Endothelial cell of umbilical vein (primary cell): ENCODE measurements around the gene CCSER1. TPM values are rescaled to one million over a fixed set of nuclear protein-coding genes. Genes with fewer than 3 reads are reported as not detected.

ENCODE experiments used
- BruUV-seq: library from RNA; stranded (reverse); fragments of 400-500 nt; replicated peaks from 2 replicates; lab custom pipeline; 2021; lab: Mats Ljungman, UMichigan
- CTCF ChIA-PET: fragments of 300-600, 350-600 bp; sonication (Branson Sonifier 250); formaldehyde crosslinking; loops from one replicate; lab custom pipeline; 2021; ENCODE audit warnings: antibody characterized with exemption, inconsistent platforms; lab: Charles Lee
- POLR2A ChIA-PET: fragments of 300-600, 350-600 bp; sonication (Branson Sonifier 250); formaldehyde crosslinking; loops from one replicate; lab custom pipeline; 2021; ENCODE audit warnings: antibody characterized with exemption, inconsistent platforms; lab: Charles Lee
- DNase-seq: peaks from one replicate; pipeline ENCODE4 v3.0.0-alpha.2; 2011; ENCODE audit warnings: low read depth, low spot score
- FAIRE-seq: peaks from 2 replicates; lab custom pipeline; 2011; peaks lifted over from hg19 to GRCh38; lab: Jason Lieb, UNC
- H2AFZ ChIP-seq: 2 replicates; pipeline ENCODE4 v1.6.0; 2012; ENCODE audit warnings: low read depth, low read length, control low read depth, inconsistent platforms
- H3K27ac ChIP-seq: 2 replicates; pipeline ENCODE4 v1.5.1; 2011; ENCODE audit warnings: low read depth, mild to moderate bottlenecking, control low read depth, low read length, moderate library complexity; ENCODE audit not compliant: insufficient read depth
- H3K27me3 ChIP-seq, 2 experiments: 2 replicates each; pipeline versions ENCODE4 v1.6.0 to v1.6.1; 2011; ENCODE audit warnings: low read length in 2 of 2, mixed read lengths in 1 of 2; ENCODE audit not compliant: control insufficient read depth in 2 of 2, insufficient read depth in 2 of 2
- H3K36me3 ChIP-seq, 2 experiments: 2 replicates in 1 of 2; 3 replicates in 1 of 2; pipeline ENCODE4 v1.5.1; 2011; ENCODE audit warnings: low read length in 2 of 2, mild to moderate bottlenecking in 1 of 2, moderate library complexity in 1 of 2; ENCODE audit not compliant: control insufficient read depth in 2 of 2, insufficient read depth in 2 of 2; ENCODE audit errors: extremely low read depth in 1 of 2
- H3K4me1 ChIP-seq: 3 replicates; pipeline ENCODE4 v1.5.1; 2011; ENCODE audit warnings: mild to moderate bottlenecking, low read length; ENCODE audit not compliant: control insufficient read depth, insufficient read depth; ENCODE audit errors: extremely low read depth
- H3K4me2 ChIP-seq: 2 replicates; pipeline ENCODE4 v1.6.1; 2011; ENCODE audit warnings: low read length, control low read depth, mixed read lengths; ENCODE audit not compliant: insufficient read depth
- H3K4me3 ChIP-seq, 3 experiments: fragments of 200-600 bp in 1 of 3; sonication (generic), shearing (Covaris generic) in 1 of 3; replicated peaks in 1 of 3; 2 replicates each; pipeline ENCODE4 v1.5.1; 2011 to 2016; ENCODE audit warnings: control low read depth in 3 of 3, low read length in 3 of 3, mild to moderate bottlenecking in 2 of 3, inconsistent platforms in 1 of 3, low read depth in 1 of 3, moderate library complexity in 1 of 3; ENCODE audit not compliant: insufficient read depth in 1 of 3
- H3K79me2 ChIP-seq: 2 replicates; pipeline ENCODE4 v1.6.0; 2012; ENCODE audit warnings: low read length, inconsistent platforms; ENCODE audit not compliant: control insufficient read depth, insufficient read depth
- H3K9ac ChIP-seq: replicated peaks from 2 replicates; pipeline ENCODE3; 2011; ENCODE audit warnings: low read length, control low read depth; ENCODE audit not compliant: insufficient read depth; ENCODE audit errors: extremely low read depth
- H3K9me1 ChIP-seq: replicated peaks from 3 replicates; pipeline ENCODE4 v1.6.0; 2011; ENCODE audit warnings: mild to moderate bottlenecking, low read length; ENCODE audit not compliant: control insufficient read depth, insufficient read depth; ENCODE audit errors: extremely low read depth
- H3K9me3 ChIP-seq: replicated peaks from 2 replicates; pipeline ENCODE4 v1.5.1; 2012; ENCODE audit warnings: low read length, inconsistent platforms; ENCODE audit not compliant: control insufficient read depth, insufficient read depth
- H4K20me1 ChIP-seq: replicated peaks from 2 replicates; pipeline ENCODE3; 2011; ENCODE audit warnings: mild to moderate bottlenecking, low read length; ENCODE audit not compliant: control insufficient read depth, insufficient read depth; ENCODE audit errors: extremely low read depth
- EZH2 ChIP-seq: IDR thresholded peaks from 2 replicates; pipeline ENCODE4 v1.6.1; 2012; ENCODE audit warnings: borderline replicate concordance, low read depth, mild to moderate bottlenecking, moderate library complexity, low read length, inconsistent platforms; ENCODE audit not compliant: severe bottlenecking
- FOS ChIP-seq: IDR thresholded peaks from 2 replicates; pipeline ENCODE4 v1.6.1; 2011; ENCODE audit warnings: mild to moderate bottlenecking, low read length, moderate library complexity, borderline replicate concordance; ENCODE audit not compliant: insufficient read depth
- GATA2 ChIP-seq: IDR thresholded peaks from 2 replicates; pipeline ENCODE4 v1.7.0; 2011; ENCODE audit warnings: low read depth, mild to moderate bottlenecking, moderate library complexity, mixed read lengths, low read length; ENCODE audit not compliant: insufficient read length, insufficient read depth
- JUN ChIP-seq: IDR thresholded peaks from 2 replicates; pipeline ENCODE4 v1.6.1; 2011; ENCODE audit warnings: borderline replicate concordance, low read depth; ENCODE audit not compliant: insufficient read length, insufficient read depth
- MAX ChIP-seq: IDR thresholded peaks from 2 replicates; pipeline ENCODE4 v1.6.1; 2011; ENCODE audit not compliant: insufficient read depth, insufficient read length
- MYC ChIP-seq: IDR thresholded peaks from one replicate; pipeline ENCODE4 v1.6.1; 2011; ENCODE audit warnings: mild to moderate bottlenecking, low read depth, low read length
- POLR2A ChIP-seq: IDR thresholded peaks from 2 replicates; pipeline ENCODE4 v1.6.1; 2012; ENCODE audit warnings: low read depth, mild to moderate bottlenecking, control low read depth, low read length
- POLR2AphosphoS5 ChIP-seq: IDR thresholded peaks from 2 replicates; pipeline ENCODE4 v1.6.1; 2012; ENCODE audit warnings: low read depth, mild to moderate bottlenecking, control low read depth, low read length, moderate library complexity; ENCODE audit not compliant: insufficient read depth
- dilution Hi-C: fragments of 300-500 bp; cut with MboI; formaldehyde crosslinking; loops from one replicate; pipeline ENCODE4 v1.15.0; 2019; ENCODE audit warnings: low sequenced_read_pairs; ENCODE audit not compliant: extremely low pct_ligation_motif_present
- intact Hi-C: fragments of 100-400 bp; cut with micrococcal nuclease; formaldehyde crosslinking; loops from one replicate; pipeline ENCODE4 v1.10.0; 2022
- polyA plus RNA-seq, 4 experiments: library from polyadenylated mRNA; depleted of rRNA in 3 of 4; stranded (reverse) in 3 of 4; unstranded in 1 of 4; fragments of >200 nt; gene quantifications; 2 replicates each; pipeline versions ENCODE4 v1.2.1 to v1.2.3, GENCODE V29; 2011 to 2012; ENCODE audit warnings: missing spikeins in 1 of 4
- total RNA-seq: library from RNA; stranded (reverse); gene quantifications from 2 replicates; pipeline ENCODE4 v1.2.3, GENCODE V29; 2021
- TF ChIP-seq, protein P1 (sequence below), 2 donors: IDR thresholded peaks; 1 replicate in 1 of 2; 2 replicates in 1 of 2; pipeline ENCODE4 v1.5.1; 2011; ENCODE audit warnings: low read length in 2 of 2, mild to moderate bottlenecking in 2 of 2, moderate library complexity in 2 of 2, control low read depth in 1 of 2, inconsistent platforms in 1 of 2, low read depth in 1 of 2; ENCODE audit not compliant: insufficient read depth in 1 of 2; ENCODE audit errors: extremely low read depth in 1 of 2

The CCSER1 gene
- total and polyA plus RNA-seq, 2 donors (not counting 3 experiments of a cell fraction or from before 2014, with no cell fraction given), result 0.11 to 1.8 TPM

DNA sequence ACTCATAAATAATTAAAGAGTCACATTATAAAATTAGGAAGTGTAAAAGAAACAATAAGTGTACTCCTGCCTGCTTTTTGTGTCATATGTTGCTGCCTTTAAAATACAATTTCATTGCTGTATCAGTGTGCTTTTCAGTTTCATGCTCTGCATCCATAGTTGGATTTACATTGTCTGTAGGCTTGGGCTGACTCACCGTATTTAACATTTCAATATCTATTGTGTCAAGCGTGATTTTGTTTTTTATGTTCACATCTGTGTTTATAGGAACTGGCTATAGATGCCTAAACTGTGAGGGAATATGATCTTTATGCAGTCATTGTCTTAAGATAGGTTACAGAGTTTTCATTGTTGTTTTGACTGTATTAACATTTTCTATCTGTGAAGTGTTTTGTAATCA lies 18.1 kb downstream of the CCSER1 start:
- H3K9me1 ChIP-seq, result no peaks in the 10 kb centered on the region
- H3K36me3 ChIP-seq, result no peaks in the 10 kb centered on the region
- no peaks in the 10 kb centered on the region for H4K20me1 ChIP-seq
- no peak overlapping the region for H2AFZ ChIP-seq
- H3K9ac ChIP-seq, result no peak overlapping the region
- no peak overlapping the region for H3K27ac ChIP-seq
- H3K79me2 ChIP-seq, result no peaks in the 10 kb centered on the region
- H3K4me2 ChIP-seq, result no peak overlapping the region
- CTCF ChIA-PET, result no interaction called here
- H3K4me1 ChIP-seq, result no peaks in the 10 kb centered on the region
- H3K4me3 ChIP-seq, result no peak overlapping the region
- intact Hi-C loops (no loop called here), dilution Hi-C loops (no loop called here)
- POLR2A ChIA-PET, result no interaction called here
- no peak for FAIRE-seq
- no peak for DNase-seq
- H3K27me3 ChIP-seq, result no peaks in the 10 kb centered on the region
- no TSS peak for BruUV-seq
- no peaks in the 10 kb centered on the region for H3K9me3 ChIP-seq
- TF ChIP-seq MAX, result no peak
- TF ChIP-seq EZH2, result no peak
- no peak for TF ChIP-seq FOS
- no peak for TF ChIP-seq POLR2AphosphoS5
- no peak for TF ChIP-seq POLR2A
- TF ChIP-seq JUN, result no peak
- no peak for TF ChIP-seq GATA2
- TF ChIP-seq, protein P1, sequence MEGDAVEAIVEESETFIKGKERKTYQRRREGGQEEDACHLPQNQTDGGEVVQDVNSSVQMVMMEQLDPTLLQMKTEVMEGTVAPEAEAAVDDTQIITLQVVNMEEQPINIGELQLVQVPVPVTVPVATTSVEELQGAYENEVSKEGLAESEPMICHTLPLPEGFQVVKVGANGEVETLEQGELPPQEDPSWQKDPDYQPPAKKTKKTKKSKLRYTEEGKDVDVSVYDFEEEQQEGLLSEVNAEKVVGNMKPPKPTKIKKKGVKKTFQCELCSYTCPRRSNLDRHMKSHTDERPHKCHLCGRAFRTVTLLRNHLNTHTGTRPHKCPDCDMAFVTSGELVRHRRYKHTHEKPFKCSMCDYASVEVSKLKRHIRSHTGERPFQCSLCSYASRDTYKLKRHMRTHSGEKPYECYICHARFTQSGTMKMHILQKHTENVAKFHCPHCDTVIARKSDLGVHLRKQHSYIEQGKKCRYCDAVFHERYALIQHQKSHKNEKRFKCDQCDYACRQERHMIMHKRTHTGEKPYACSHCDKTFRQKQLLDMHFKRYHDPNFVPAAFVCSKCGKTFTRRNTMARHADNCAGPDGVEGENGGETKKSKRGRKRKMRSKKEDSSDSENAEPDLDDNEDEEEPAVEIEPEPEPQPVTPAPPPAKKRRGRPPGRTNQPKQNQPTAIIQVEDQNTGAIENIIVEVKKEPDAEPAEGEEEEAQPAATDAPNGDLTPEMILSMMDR (IDR thresholded peaks at IDR 0.05; ENCODE audit: extremely low read depth in 1 of 2, insufficient read depth in 1 of 2, low read depth in 1 of 2, low read length in 2 of 2), result no peak
- no peak for TF ChIP-seq MYC
